H9 (cell line): ENCODE data around the gene RAPGEF3. TPM values are rescaled to one million over a fixed set of nuclear protein-coding genes. Genes with fewer than 3 reads are reported as not detected.

Experiments
- DNase-seq: peaks from one replicate; pipeline ENCODE4 v3.0.0-alpha.2; 2017
- H2AFZ ChIP-seq: one replicate; pipeline ENCODE4 v1.6.1; 2013; ENCODE audit warnings: mild to moderate bottlenecking, low read length, control low read depth, moderate library complexity
- H2AK5ac ChIP-seq: 2 replicates; pipeline ENCODE4 v1.6.1; 2013; ENCODE audit warnings: low read length, control low read depth, mixed read lengths; ENCODE audit not compliant: insufficient read length
- H2BK120ac ChIP-seq: one replicate; pipeline ENCODE4 v1.6.1; 2013; ENCODE audit warnings: low read depth, mild to moderate bottlenecking, low read length, control low read depth, inconsistent platforms; ENCODE audit not compliant: poor library complexity, severe bottlenecking
- H2BK12ac ChIP-seq: 2 replicates; pipeline ENCODE4 v1.6.1; 2013; ENCODE audit warnings: low read length, control low read depth, mixed read lengths, low read depth; ENCODE audit not compliant: insufficient read length
- H2BK15ac ChIP-seq: 2 replicates; pipeline ENCODE4 v1.6.1; 2013; ENCODE audit warnings: low read depth, low read length, control low read depth
- H2BK20ac ChIP-seq: one replicate; pipeline ENCODE4 v1.6.1; 2013; ENCODE audit warnings: low read depth, mild to moderate bottlenecking, low read length, control low read depth, inconsistent platforms; ENCODE audit not compliant: poor library complexity, severe bottlenecking
- H2BK5ac ChIP-seq: 2 replicates; pipeline ENCODE4 v1.6.1; 2013; ENCODE audit warnings: low read length, control low read depth, mixed read lengths; ENCODE audit not compliant: insufficient read length
- H3K14ac ChIP-seq: 2 replicates; pipeline ENCODE4 v1.6.1; 2013; ENCODE audit warnings: low read length, control low read depth; ENCODE audit not compliant: insufficient read depth
- H3K18ac ChIP-seq: 2 replicates; pipeline ENCODE4 v1.6.1; 2013; ENCODE audit warnings: low read depth, mild to moderate bottlenecking, mixed read lengths, low read length, control low read depth; ENCODE audit not compliant: insufficient read length
- H3K23ac ChIP-seq: 2 replicates; pipeline ENCODE4 v1.6.1; 2013; ENCODE audit warnings: low read length, control low read depth, mixed read lengths, low read depth; ENCODE audit not compliant: insufficient read length
- H3K23me2 ChIP-seq: 2 replicates; pipeline ENCODE4 v1.6.1; 2013; ENCODE audit warnings: low read depth, mild to moderate bottlenecking, mixed read lengths, low read length, control low read depth; ENCODE audit not compliant: insufficient read length, poor library complexity, severe bottlenecking
- H3K27ac ChIP-seq: 2 replicates; pipeline ENCODE4 v1.5.1; 2013; ENCODE audit warnings: low read length, control low read depth, mixed read lengths, low read depth; ENCODE audit not compliant: insufficient read length
- H3K27me3 ChIP-seq: 2 replicates; pipeline ENCODE4 v1.6.1; 2013; ENCODE audit warnings: low read length, control low read depth, inconsistent platforms; ENCODE audit not compliant: insufficient read depth
- H3K4ac ChIP-seq: 2 replicates; pipeline ENCODE4 v1.6.1; 2013; ENCODE audit warnings: low read depth, mild to moderate bottlenecking, control low read depth, inconsistent platforms, low read length, moderate library complexity
- H3K4me1 ChIP-seq: 2 replicates; pipeline ENCODE4 v1.6.1; 2013; ENCODE audit warnings: low read length, control low read depth, inconsistent platforms; ENCODE audit not compliant: insufficient read depth
- H3K4me2 ChIP-seq: 2 replicates; pipeline ENCODE4 v1.6.1; 2013; ENCODE audit warnings: low read length, control low read depth, mixed read lengths; ENCODE audit not compliant: insufficient read length, insufficient read depth
- H3K56ac ChIP-seq: 2 replicates; pipeline ENCODE4 v1.6.1; 2013; ENCODE audit warnings: low read depth, mild to moderate bottlenecking, mixed read lengths, low read length, control low read depth; ENCODE audit not compliant: insufficient read length
- H3K79me1 ChIP-seq: 2 replicates; pipeline ENCODE4 v1.6.1; 2013; ENCODE audit warnings: low read depth, mild to moderate bottlenecking, moderate library complexity, low read length, control low read depth, inconsistent platforms; ENCODE audit not compliant: insufficient read depth, poor library complexity, severe bottlenecking
- H3K79me2 ChIP-seq: 2 replicates; pipeline ENCODE4 v1.6.1; 2013; ENCODE audit warnings: low read length, control low read depth, inconsistent platforms; ENCODE audit not compliant: insufficient read depth
- H3K9ac ChIP-seq: 2 replicates; pipeline ENCODE4 v1.6.1; 2013; ENCODE audit warnings: low read length, control low read depth, mixed read lengths; ENCODE audit not compliant: insufficient read length; ENCODE audit errors: extremely low read depth
- H3K9me3 ChIP-seq: one replicate; pipeline ENCODE4 v1.6.1; 2013; ENCODE audit warnings: low read depth, low read length, inconsistent platforms; ENCODE audit not compliant: control insufficient read depth
- H3T11ph ChIP-seq: one replicate; pipeline ENCODE4 v1.6.1; 2013; ENCODE audit warnings: mild to moderate bottlenecking, low read length, control low read depth, inconsistent platforms
- H4K20me1 ChIP-seq: one replicate; pipeline ENCODE4 v1.6.1; 2013; ENCODE audit not compliant: control insufficient read depth, insufficient read length, insufficient read depth
- H4K5ac ChIP-seq: 2 replicates; pipeline ENCODE4 v1.6.1; 2013; ENCODE audit warnings: low read depth, mild to moderate bottlenecking, mixed read lengths, low read length, control low read depth; ENCODE audit not compliant: insufficient read length
- H4K8ac ChIP-seq: replicated peaks from 2 replicates; pipeline ENCODE4 v1.6.1; 2013; ENCODE audit warnings: low read length, control low read depth, mixed read lengths, low read depth; ENCODE audit not compliant: insufficient read length
- H4K91ac ChIP-seq: 2 replicates; pipeline ENCODE4 v1.6.1; 2013; ENCODE audit warnings: low read depth, mild to moderate bottlenecking, moderate library complexity, mixed read lengths, low read length, control low read depth; ENCODE audit not compliant: insufficient read length
- H3K27ac Mint-ChIP-seq, 3 experiments: 2 replicates in 2 of 3; 3 replicates in 1 of 3; pipeline ENCODE4 v1.8.0; 2020 to 2021; ENCODE audit warnings: mixed read lengths in 3 of 3, mild to moderate bottlenecking in 1 of 3, moderate library complexity in 1 of 3
- H3K27me3 Mint-ChIP-seq: 2 replicates; pipeline ENCODE4 v1.8.0; 2021; ENCODE audit warnings: low read depth, mild to moderate bottlenecking, moderate library complexity, mixed read lengths
- H3K36me3 Mint-ChIP-seq, 3 experiments: 2 replicates in 2 of 3; 3 replicates in 1 of 3; pipeline ENCODE4 v1.8.0; 2020 to 2021; ENCODE audit warnings: low read depth in 3 of 3, mixed read lengths in 3 of 3; ENCODE audit not compliant: insufficient read depth in 1 of 3
- H3K4me1 Mint-ChIP-seq, 2 experiments: 2 replicates each; pipeline ENCODE4 v1.8.0; 2020; ENCODE audit warnings: mixed read lengths in 2 of 2
- H3K4me3 Mint-ChIP-seq, 2 experiments: 2 replicates in 1 of 2; 3 replicates in 1 of 2; pipeline ENCODE4 v1.8.0; 2020 to 2021; ENCODE audit warnings: mild to moderate bottlenecking in 2 of 2, mixed read lengths in 2 of 2, moderate library complexity in 1 of 2
- H3K9me3 Mint-ChIP-seq, 2 experiments: 2 replicates in 1 of 2; 3 replicates in 1 of 2; pipeline ENCODE4 v1.8.0; 2020; ENCODE audit warnings: mild to moderate bottlenecking in 2 of 2, mixed read lengths in 2 of 2, moderate library complexity in 1 of 2
- WGBS: extraction: QIAGEN DNeasy Blood & Tissue Kit; methylation state at CpG from one replicate; pipeline ENCODE4 v1.1.7; 2013; ENCODE audit warnings: missing lambda C conversion rate, low lambda C conversion rate, mixed read lengths; ENCODE audit not compliant: insufficient read length; ENCODE audit errors: extremely low coverage; 5-methylcytosine and 5-hydroxymethylcytosine counted together
- total RNA-seq: library from RNA; stranded (reverse); gene quantifications from 2 replicates; pipeline ENCODE4 v1.2.1, GENCODE V29; 2021
- TF ChIP-seq, protein P1 (sequence below): fragments of 200-600 bp; sonication (generic); conservative IDR thresholded peaks from 3 replicates; pipeline ENCODE4 v1.8.0; 2021; ENCODE audit warnings: antibody characterized with exemption, mild to moderate bottlenecking

RAPGEF3 gene
- total RNA-seq, 1 experiment from 2014 or later, result 7.4 TPM

DNA sequence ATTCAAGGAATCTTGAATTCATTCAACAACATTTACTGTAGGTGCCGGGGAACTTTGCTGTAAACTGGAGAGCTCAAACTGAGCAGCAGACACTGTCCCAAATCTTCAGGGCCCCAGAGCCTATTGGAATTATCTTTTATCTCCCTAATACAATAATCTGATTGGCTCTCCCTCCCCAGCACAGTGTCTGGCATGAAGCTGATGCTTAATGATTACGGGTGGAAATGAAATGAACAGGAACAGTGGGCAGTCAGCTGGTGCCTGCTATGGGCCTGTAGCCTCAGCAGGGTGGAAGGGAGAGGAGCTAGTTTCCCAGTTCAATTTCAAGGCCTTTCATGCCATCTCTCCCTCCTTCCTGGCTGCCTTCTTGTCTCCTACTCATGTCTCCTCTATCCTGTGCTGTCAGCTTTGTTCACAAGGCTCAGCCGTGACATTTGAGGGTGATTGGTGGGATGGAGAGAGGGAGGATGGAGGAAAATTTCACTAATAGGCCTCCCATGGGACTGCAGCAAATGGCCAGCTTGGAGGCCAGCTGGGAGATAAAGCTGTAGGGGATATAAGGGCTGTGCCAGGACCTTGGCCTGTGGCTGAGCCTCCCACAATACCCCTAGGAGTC lies 4.3 kb upstream of the RAPGEF3 start:
- no peak overlapping the region for H2AFZ ChIP-seq
- WGBS, result no CpG with 5 or more reads among the region's 3 CpGs
- Mint-ChIP-seq H3K9me3 (no peaks in the 10 kb centered on the region), H3K36me3 (no peaks in the 10 kb centered on the region; a peak in 1 of 7 replicates), H3K4me3 (no peak overlapping the region), H3K27me3 (no peaks in the 10 kb centered on the region; the same call in none of the 2 replicates), H3K27ac (no peak overlapping the region), H3K4me1 (peaks cover 17 to 18% of the 10 kb centered on the region in 2 experiments)
- H3K23ac ChIP-seq, result no peak overlapping the region
- no peaks in the 10 kb centered on the region for H3K79me1 ChIP-seq
- H2BK20ac ChIP-seq, result no peak overlapping the region
- peaks cover 5% of the 10 kb centered on the region; the same call in 1 of the 2 replicates for H3K4me1 ChIP-seq
- no peak overlapping the region for H3K4me2 ChIP-seq
- H3K9ac ChIP-seq, result no peak overlapping the region
- no peak overlapping the region for H3T11ph ChIP-seq
- H2BK15ac ChIP-seq, result no peak overlapping the region
- no peak overlapping the region for H3K18ac ChIP-seq
- H4K5ac ChIP-seq, result no peak overlapping the region
- no peaks in the 10 kb centered on the region for H4K20me1 ChIP-seq
- TF ChIP-seq, protein P1, sequence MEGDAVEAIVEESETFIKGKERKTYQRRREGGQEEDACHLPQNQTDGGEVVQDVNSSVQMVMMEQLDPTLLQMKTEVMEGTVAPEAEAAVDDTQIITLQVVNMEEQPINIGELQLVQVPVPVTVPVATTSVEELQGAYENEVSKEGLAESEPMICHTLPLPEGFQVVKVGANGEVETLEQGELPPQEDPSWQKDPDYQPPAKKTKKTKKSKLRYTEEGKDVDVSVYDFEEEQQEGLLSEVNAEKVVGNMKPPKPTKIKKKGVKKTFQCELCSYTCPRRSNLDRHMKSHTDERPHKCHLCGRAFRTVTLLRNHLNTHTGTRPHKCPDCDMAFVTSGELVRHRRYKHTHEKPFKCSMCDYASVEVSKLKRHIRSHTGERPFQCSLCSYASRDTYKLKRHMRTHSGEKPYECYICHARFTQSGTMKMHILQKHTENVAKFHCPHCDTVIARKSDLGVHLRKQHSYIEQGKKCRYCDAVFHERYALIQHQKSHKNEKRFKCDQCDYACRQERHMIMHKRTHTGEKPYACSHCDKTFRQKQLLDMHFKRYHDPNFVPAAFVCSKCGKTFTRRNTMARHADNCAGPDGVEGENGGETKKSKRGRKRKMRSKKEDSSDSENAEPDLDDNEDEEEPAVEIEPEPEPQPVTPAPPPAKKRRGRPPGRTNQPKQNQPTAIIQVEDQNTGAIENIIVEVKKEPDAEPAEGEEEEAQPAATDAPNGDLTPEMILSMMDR, result no peak
- DNase-seq, result no peak
- H4K91ac ChIP-seq, result no peak overlapping the region
- H3K9me3 ChIP-seq, result no peaks in the 10 kb centered on the region
- no peaks in the 10 kb centered on the region for H3K27me3 ChIP-seq
- no peak overlapping the region for H4K8ac ChIP-seq
- H3K14ac ChIP-seq, result no peak overlapping the region
- no peak overlapping the region for H2BK120ac ChIP-seq
- peaks cover 3% of the 10 kb centered on the region for H3K23me2 ChIP-seq
- H2AK5ac ChIP-seq, result no peak overlapping the region
- H3K4ac ChIP-seq, result no peak overlapping the region
- no peak overlapping the region for H2BK12ac ChIP-seq
- no peak overlapping the region for H2BK5ac ChIP-seq
- no peak overlapping the region for H3K27ac ChIP-seq
- no peak overlapping the region for H3K56ac ChIP-seq
- no peaks in the 10 kb centered on the region for H3K79me2 ChIP-seq
